IMR-90 (cell line): ENCODE measurements around the gene EHF. TPM values are rescaled to one million over a fixed set of nuclear protein-coding genes. Genes with fewer than 3 reads are reported as not detected.

Experiments used
- ATAC-seq: fragments of 200-7000 bp; cut with Tn5 transposase; 2 replicates; pipeline ENCODE4 v1.9.1; 2020; ENCODE audit warnings: low read depth, mild to moderate bottlenecking, moderate library complexity
- BruUV-seq: library from RNA; stranded (reverse); fragments of 400-500 nt; replicated peaks from 2 replicates; lab custom pipeline; 2021; lab: Mats Ljungman, UMichigan
- CTCF ChIA-PET: fragments of 300-600 bp; formaldehyde crosslinking; extraction: SDS; loops from one replicate; lab custom pipeline; 2021; ENCODE audit warnings: antibody characterized with exemption; lab: Yijun Ruan, JAX
- POLR2A ChIA-PET: fragments of 300-600 bp; sonication (Branson Sonifier 250); formaldehyde crosslinking; loops from one replicate; lab custom pipeline; 2022; ENCODE audit warnings: antibody characterized with exemption; ENCODE audit not compliant: unreplicated experiment; lab: Charles Lee
- DNase-seq: peaks from one replicate; pipeline ENCODE4 v3.0.0; 2013
- H2AFZ ChIP-seq: replicated peaks from 2 replicates; pipeline ENCODE3; 2013; ENCODE audit warnings: low read length, mild to moderate bottlenecking; ENCODE audit not compliant: poor library complexity
- H2AK5ac ChIP-seq: 2 replicates; pipeline ENCODE4 v1.6.1; 2013; ENCODE audit warnings: low read depth, low read length, inconsistent platforms
- H2AK9ac ChIP-seq: replicated peaks from 2 replicates; pipeline ENCODE3; 2013; ENCODE audit warnings: mild to moderate bottlenecking, low read depth, low read length, moderate library complexity; ENCODE audit not compliant: poor library complexity
- H2BK120ac ChIP-seq: 2 replicates; pipeline ENCODE4 v1.6.1; 2013; ENCODE audit warnings: low read depth, low read length, inconsistent platforms
- H2BK15ac ChIP-seq: 3 replicates; pipeline ENCODE4 v1.6.1; 2013; ENCODE audit warnings: low read depth, low read length, inconsistent platforms
- H2BK20ac ChIP-seq: 2 replicates; pipeline ENCODE4 v1.6.1; 2013; ENCODE audit warnings: low read depth, mild to moderate bottlenecking, inconsistent platforms, low read length, moderate library complexity
- H2BK5ac ChIP-seq: 2 replicates; pipeline ENCODE4 v1.6.1; 2013; ENCODE audit warnings: mild to moderate bottlenecking, low read depth, low read length, inconsistent platforms; ENCODE audit not compliant: poor library complexity, severe bottlenecking
- H3K14ac ChIP-seq: replicated peaks from 2 replicates; pipeline ENCODE4 v1.6.1; 2013; ENCODE audit warnings: low read depth, low read length, inconsistent platforms
- H3K18ac ChIP-seq: 2 replicates; pipeline ENCODE4 v1.6.1; 2013; ENCODE audit warnings: low read depth, low read length, control low read depth
- H3K23ac ChIP-seq: 2 replicates; pipeline ENCODE4 v1.6.1; 2013; ENCODE audit warnings: low read depth, low read length, inconsistent platforms
- H3K27ac ChIP-seq: 2 replicates; pipeline ENCODE4 v1.5.1; 2013; ENCODE audit warnings: mild to moderate bottlenecking, control low read depth, low read length; ENCODE audit not compliant: insufficient read depth
- H3K27me3 ChIP-seq: 2 replicates; pipeline ENCODE4 v1.6.1; 2013; ENCODE audit warnings: low read length; ENCODE audit not compliant: control insufficient read depth, insufficient read depth
- H3K36me3 ChIP-seq: 2 replicates; pipeline ENCODE4 v1.6.1; 2013; ENCODE audit warnings: low read length, mixed read lengths; ENCODE audit not compliant: control insufficient read depth, insufficient read depth
- H3K4ac ChIP-seq: 2 replicates; pipeline ENCODE4 v1.6.1; 2013; ENCODE audit warnings: low read depth, low read length, inconsistent platforms
- H3K4me1 ChIP-seq: 2 replicates; pipeline ENCODE4 v1.6.1; 2013; ENCODE audit warnings: low read length, mixed read lengths; ENCODE audit not compliant: control insufficient read depth, insufficient read depth
- H3K4me2 ChIP-seq: 2 replicates; pipeline ENCODE4 v1.6.1; 2013; ENCODE audit warnings: low read depth, mild to moderate bottlenecking, control low read depth, low read length, moderate library complexity
- H3K4me3 ChIP-seq: 2 replicates; pipeline ENCODE4 v1.5.1; 2013; ENCODE audit warnings: low read depth, mild to moderate bottlenecking, control low read depth, low read length, moderate library complexity; ENCODE audit not compliant: insufficient read depth
- H3K56ac ChIP-seq: 2 replicates; pipeline ENCODE4 v1.6.1; 2013; ENCODE audit warnings: low read length, inconsistent platforms; ENCODE audit not compliant: insufficient read depth; ENCODE audit errors: extremely low read depth
- H3K79me1 ChIP-seq, 2 experiments: 2 replicates each; pipeline ENCODE4 v1.6.1; 2013; ENCODE audit warnings: low read length in 2 of 2, inconsistent platforms in 1 of 2, low read depth in 1 of 2
- H3K9ac ChIP-seq: 2 replicates; pipeline ENCODE4 v1.6.1; 2013; ENCODE audit warnings: low read depth, low read length, control low read depth
- H3K9me1 ChIP-seq: 2 replicates; pipeline ENCODE4 v1.6.1; 2013; ENCODE audit warnings: low read length, inconsistent platforms; ENCODE audit not compliant: insufficient read depth
- H3K9me3 ChIP-seq: 2 replicates; pipeline ENCODE4 v1.6.1; 2013; ENCODE audit warnings: low read length; ENCODE audit not compliant: control insufficient read depth, insufficient read depth
- H4K20me1 ChIP-seq: 2 replicates; pipeline ENCODE4 v1.6.1; 2013; ENCODE audit warnings: low read length, inconsistent platforms; ENCODE audit not compliant: insufficient read depth
- H4K5ac ChIP-seq: 2 replicates; pipeline ENCODE4 v1.6.1; 2013; ENCODE audit warnings: mild to moderate bottlenecking, low read depth, low read length, control low read depth
- H4K8ac ChIP-seq, 2 experiments: 2 replicates each; pipeline ENCODE4 v1.6.1; 2013; ENCODE audit warnings: low read depth in 2 of 2, low read length in 2 of 2, control low read depth in 1 of 2, inconsistent platforms in 1 of 2
- H4K91ac ChIP-seq: 2 replicates; pipeline ENCODE4 v1.6.1; 2013; ENCODE audit warnings: low read depth, low read length, inconsistent platforms; ENCODE audit not compliant: insufficient read depth
- MXI1 ChIP-seq: IDR thresholded peaks from 2 replicates; pipeline ENCODE4 v1.6.1; 2012; ENCODE audit warnings: low read depth, mild to moderate bottlenecking, low read length, moderate library complexity, borderline replicate concordance
- POLR2A ChIP-seq: IDR thresholded peaks from 2 replicates; pipeline ENCODE4 v1.6.1; 2012; ENCODE audit warnings: mild to moderate bottlenecking, low read depth, low read length
- WGBS, 2 experiments: methylation state at CpG; one replicate each; pipeline versions ENCODE4 v1.1.5 to v1.1.7; 2013; ENCODE audit warnings: missing lambda C conversion rate in 2 of 2; ENCODE audit not compliant: insufficient read length in 1 of 2; ENCODE audit errors: extremely low coverage in 2 of 2; 5-methylcytosine and 5-hydroxymethylcytosine counted together
- dilution Hi-C: fragments of 300-500 bp; cut with HindIII; formaldehyde crosslinking; loops from one replicate; pipeline ENCODE4 v1.14.3; 2018; ENCODE audit warnings: low sequenced_read_pairs; ENCODE audit not compliant: unreplicated experiment
- in situ Hi-C: fragments of 300-500 bp; cut with MboI; formaldehyde crosslinking; loops from 3 replicates; pipeline ENCODE4 v1.14.3; 2019; ENCODE audit warnings: low sequenced_read_pairs, inconsistent platforms, mixed read lengths
- intact Hi-C: fragments of 100-400 bp; cut with micrococcal nuclease; formaldehyde crosslinking; loops from 2 replicates; pipeline ENCODE4 v1.10.0; 2022
- polyA plus RNA-seq, 3 experiments: library from polyadenylated mRNA; depleted of rRNA; stranded (reverse); fragments of >200 nt; gene quantifications; 2 replicates each; pipeline ENCODE4 v1.2.3, GENCODE V29; 2012; ENCODE audit warnings: low replicate concordance in 1 of 3
- total RNA-seq: library from RNA; depleted of rRNA; stranded (reverse); fragments of >200 nt; gene quantifications from 2 replicates; pipeline ENCODE4 v1.2.3, GENCODE V29; 2012
- TF ChIP-seq, protein P1 (sequence below): conservative IDR thresholded peaks from 2 replicates; pipeline ENCODE4 v1.5.1; 2012; ENCODE audit warnings: mild to moderate bottlenecking, low read depth, low read length, improper control_type of control experiment

The EHF gene
- total and polyA plus RNA-seq, 2 of the 4 experiments (the other 2 are of a cell fraction) = under 0.01 TPM; not detected in 1

DNA sequence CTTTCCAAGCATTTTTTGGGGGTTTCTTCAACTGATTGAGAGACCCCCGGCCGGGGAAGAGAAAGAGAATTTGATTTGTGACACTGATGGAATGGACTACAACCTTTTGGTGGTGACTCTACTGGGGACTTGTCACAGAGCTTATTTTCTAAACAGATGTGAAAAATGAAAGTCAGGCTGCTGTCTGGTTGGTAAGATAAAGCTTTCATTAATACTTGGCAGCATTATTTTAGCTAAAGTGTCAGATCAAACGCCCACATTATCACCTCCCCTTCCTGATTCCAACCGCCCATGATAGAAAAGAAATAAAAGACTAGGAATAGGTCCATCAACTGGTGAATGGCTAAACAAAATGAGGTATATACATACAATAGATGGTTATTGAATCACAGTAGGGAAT lies 45.6 kb upstream of the EHF start:
- H3K9me3 ChIP-seq = no peaks in the 10 kb centered on the region
- dilution Hi-C loops (no loop called here), intact Hi-C loops (no loop called here), in situ Hi-C loops (loop anchor here (25.0 kb wide), 1 partner anchor 587 kb away; no protein-coding TSS in a partner anchor)
- no peak overlapping the region for H4K8ac ChIP-seq
- no peak overlapping the region for H3K56ac ChIP-seq
- no peak overlapping the region for H2BK120ac ChIP-seq
- POLR2A ChIA-PET = no interaction called here
- H3K4me1 ChIP-seq = no peaks in the 10 kb centered on the region
- H2AK5ac ChIP-seq = no peak overlapping the region
- TF ChIP-seq, protein P1, sequence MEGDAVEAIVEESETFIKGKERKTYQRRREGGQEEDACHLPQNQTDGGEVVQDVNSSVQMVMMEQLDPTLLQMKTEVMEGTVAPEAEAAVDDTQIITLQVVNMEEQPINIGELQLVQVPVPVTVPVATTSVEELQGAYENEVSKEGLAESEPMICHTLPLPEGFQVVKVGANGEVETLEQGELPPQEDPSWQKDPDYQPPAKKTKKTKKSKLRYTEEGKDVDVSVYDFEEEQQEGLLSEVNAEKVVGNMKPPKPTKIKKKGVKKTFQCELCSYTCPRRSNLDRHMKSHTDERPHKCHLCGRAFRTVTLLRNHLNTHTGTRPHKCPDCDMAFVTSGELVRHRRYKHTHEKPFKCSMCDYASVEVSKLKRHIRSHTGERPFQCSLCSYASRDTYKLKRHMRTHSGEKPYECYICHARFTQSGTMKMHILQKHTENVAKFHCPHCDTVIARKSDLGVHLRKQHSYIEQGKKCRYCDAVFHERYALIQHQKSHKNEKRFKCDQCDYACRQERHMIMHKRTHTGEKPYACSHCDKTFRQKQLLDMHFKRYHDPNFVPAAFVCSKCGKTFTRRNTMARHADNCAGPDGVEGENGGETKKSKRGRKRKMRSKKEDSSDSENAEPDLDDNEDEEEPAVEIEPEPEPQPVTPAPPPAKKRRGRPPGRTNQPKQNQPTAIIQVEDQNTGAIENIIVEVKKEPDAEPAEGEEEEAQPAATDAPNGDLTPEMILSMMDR = no peak
- no peak for TF ChIP-seq MXI1
- TF ChIP-seq POLR2A = no peak
- H3K9ac ChIP-seq = no peak overlapping the region
- no peak overlapping the region for H2BK5ac ChIP-seq
- no peak overlapping the region for H4K5ac ChIP-seq
- ATAC-seq = no peak
- H3K79me1 ChIP-seq = no peaks in the 10 kb centered on the region
- H3K4me2 ChIP-seq = no peak overlapping the region
- CTCF ChIA-PET = no interaction called here
- H2AFZ ChIP-seq = no peak overlapping the region
- H3K14ac ChIP-seq = no peak overlapping the region
- no peak overlapping the region for H3K4ac ChIP-seq
- H3K36me3 ChIP-seq = no peaks in the 10 kb centered on the region
- no peak for DNase-seq
- no peaks in the 10 kb centered on the region for H3K9me1 ChIP-seq
- H3K23ac ChIP-seq = no peak overlapping the region
- H3K4me3 ChIP-seq = no peak overlapping the region
- no peaks in the 10 kb centered on the region for H4K20me1 ChIP-seq
- no peak overlapping the region for H2BK20ac ChIP-seq
- no TSS peak for BruUV-seq
- 40% methylated on average over 1 of the region's 4 CpGs; no CpG with 5 or more reads in 1 of the 2 experiments for WGBS, 2 experiments
- no peak overlapping the region for H3K18ac ChIP-seq
- H2BK15ac ChIP-seq = no peak overlapping the region
- H4K91ac ChIP-seq = no peak overlapping the region
- H3K27me3 ChIP-seq = peaks cover 41% of the 10 kb centered on the region
- H2AK9ac ChIP-seq = no peak overlapping the region
- H3K27ac ChIP-seq = no peak overlapping the region
